ENCODE results near the gene SLC25A28.

DNA sequence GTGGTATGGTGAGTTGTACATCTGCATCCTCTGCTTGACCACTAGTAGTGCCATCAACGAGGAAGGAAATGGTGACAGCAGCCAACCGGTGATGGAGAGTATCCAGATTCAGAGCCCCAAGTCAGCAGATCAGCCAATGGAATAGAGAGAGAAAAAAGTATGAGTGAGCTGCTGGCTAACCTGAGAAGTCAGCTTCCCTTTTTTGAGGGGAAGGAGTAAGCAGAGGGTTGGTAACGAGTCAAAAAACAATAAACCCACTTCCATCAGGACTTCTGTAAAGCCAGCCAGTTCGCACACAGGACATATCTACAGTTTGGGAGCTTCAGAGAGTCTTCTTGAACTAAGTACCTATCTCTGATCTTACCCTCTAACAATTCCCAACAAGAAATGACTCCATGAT lies 8.9 kb downstream of the SLC25A28 start:
- TF ChIP-seq POLR2AphosphoS5 (IDR thresholded peaks at IDR 0.05) (no peak), SMC3 (conservative IDR thresholded peaks at IDR 0.05; ENCODE audit: poor library complexity) (no peak)
- TF ChIP-seq, protein P1, sequence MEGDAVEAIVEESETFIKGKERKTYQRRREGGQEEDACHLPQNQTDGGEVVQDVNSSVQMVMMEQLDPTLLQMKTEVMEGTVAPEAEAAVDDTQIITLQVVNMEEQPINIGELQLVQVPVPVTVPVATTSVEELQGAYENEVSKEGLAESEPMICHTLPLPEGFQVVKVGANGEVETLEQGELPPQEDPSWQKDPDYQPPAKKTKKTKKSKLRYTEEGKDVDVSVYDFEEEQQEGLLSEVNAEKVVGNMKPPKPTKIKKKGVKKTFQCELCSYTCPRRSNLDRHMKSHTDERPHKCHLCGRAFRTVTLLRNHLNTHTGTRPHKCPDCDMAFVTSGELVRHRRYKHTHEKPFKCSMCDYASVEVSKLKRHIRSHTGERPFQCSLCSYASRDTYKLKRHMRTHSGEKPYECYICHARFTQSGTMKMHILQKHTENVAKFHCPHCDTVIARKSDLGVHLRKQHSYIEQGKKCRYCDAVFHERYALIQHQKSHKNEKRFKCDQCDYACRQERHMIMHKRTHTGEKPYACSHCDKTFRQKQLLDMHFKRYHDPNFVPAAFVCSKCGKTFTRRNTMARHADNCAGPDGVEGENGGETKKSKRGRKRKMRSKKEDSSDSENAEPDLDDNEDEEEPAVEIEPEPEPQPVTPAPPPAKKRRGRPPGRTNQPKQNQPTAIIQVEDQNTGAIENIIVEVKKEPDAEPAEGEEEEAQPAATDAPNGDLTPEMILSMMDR (IDR thresholded peaks at IDR 0.05; ENCODE audit: poor library complexity, severe bottlenecking), result no peak

Data from neural cell (in vitro differentiated cells).